HG03342 (cell line): ENCODE results near the gene CHD3.

ENCODE experiments used
- ATAC-seq: cut with Tn5 transposase; IDR thresholded peaks from one replicate; pipeline ENCODE4 v1.9.1; 2021; ENCODE audit warnings: mild to moderate bottlenecking, moderate library complexity; ENCODE audit not compliant: unreplicated experiment

Gene CHD3

DNA sequence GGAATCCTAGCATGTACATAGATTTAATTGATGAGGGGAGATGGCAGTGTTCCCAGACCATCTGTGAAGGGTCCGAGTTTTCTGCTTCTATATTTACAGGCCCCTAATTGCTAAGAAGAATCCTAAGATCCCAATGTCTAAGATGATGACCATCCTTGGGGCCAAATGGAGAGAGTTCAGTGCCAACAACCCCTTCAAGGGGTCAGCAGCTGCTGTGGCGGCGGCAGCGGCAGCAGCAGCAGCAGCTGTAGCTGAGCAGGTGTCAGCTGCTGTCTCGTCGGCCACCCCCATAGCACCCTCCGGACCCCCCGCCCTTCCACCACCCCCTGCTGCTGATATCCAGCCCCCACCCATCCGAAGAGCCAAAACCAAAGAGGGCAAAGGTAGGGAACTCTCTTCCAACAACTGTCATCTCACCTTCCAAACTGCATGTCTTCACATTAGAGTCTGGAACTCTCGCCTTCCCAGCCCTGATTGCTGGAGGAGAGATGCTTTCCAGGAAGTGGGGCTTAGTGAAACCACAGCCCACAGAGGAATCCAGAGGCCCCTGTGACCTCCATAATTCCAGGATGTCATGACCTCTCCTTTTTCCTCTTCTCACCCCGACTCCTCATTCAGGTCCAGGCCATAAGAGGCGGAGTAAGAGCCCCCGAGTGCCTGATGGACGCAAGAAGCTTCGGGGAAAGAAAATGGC, 4.7 kb downstream of the CHD3 start:
- ATAC-seq: no peak

DNA sequence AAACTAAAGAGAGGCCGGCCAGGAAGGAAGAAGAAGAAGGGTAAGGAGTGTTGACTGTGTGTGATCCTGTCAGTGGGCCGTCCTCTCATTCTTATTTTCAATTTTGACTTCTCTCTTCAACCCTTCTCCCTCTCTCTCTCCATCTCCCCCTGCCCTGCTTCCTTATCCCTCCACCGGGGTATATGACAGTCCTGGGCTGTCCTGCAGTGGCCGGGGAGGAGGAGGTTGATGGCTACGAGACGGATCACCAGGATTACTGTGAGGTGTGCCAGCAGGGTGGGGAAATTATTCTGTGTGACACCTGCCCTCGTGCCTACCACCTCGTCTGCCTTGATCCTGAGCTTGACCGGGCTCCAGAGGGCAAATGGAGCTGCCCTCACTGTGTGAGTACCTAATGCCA, 5.6 kb downstream of the CHD3 start:
- no peak for ATAC-seq

DNA sequence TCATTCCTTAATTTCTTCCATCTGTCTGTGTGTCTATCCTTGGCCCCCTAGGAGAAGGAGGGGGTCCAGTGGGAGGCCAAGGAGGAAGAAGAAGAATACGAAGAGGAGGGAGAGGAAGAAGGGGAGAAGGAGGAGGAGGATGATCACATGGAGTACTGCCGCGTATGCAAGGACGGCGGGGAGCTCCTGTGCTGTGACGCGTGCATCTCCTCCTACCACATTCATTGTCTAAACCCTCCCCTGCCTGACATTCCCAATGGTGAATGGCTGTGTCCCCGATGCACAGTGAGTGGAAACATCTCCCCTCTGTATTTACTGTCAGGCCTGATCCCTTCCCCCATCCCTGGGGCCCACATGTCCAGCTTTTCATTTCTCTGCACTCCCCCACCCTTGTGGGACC, 6.3 kb downstream of the CHD3 start:
- no peak for ATAC-seq

GRCh38 chr17:7897090-7897489, 8.5 kb downstream of the CHD3 start:
- no peak for ATAC-seq

GRCh38 chr17:7897773-7898172, 9.2 kb downstream of the CHD3 start:
- ATAC-seq: no peak

DNA sequence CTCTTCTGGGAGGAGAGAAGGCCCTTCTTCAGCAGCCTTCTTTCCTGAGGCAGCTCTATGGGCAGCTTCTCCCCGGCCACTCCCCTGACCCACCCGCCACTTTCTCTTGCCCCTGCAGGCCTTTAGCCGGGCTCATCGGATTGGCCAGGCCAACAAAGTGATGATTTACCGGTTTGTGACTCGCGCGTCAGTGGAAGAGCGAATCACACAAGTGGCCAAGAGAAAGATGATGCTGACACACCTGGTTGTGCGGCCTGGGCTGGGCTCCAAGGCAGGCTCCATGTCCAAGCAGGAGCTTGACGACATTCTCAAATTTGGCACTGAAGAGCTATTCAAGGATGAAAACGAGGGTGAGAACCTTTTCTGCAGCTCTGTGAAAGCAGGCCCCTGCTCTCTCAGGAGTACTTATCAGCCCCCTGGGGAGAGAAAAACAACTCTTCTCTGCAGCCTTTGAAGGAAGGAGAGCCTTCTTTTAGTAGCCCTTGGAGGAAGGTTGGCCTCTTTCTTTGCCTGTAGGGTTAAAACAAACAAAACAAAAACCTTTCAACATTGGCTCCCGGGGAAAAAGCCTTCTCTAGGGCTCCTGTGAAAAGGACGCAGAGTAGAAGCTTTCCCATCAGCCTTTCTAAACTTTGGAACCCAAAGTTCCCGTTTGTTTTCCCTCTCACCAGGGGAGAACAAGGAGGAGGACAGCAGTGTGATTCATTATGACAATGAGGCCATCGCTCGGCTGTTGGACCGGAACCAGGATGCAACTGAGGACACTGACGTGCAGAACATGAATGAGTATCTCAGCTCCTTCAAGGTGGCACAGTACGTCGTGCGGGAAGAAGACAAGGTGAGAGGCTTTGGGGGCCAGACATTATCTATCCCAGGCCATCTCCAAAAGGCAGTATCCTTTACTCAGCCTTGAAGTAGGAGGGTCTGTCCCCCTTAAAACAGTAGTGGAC, 14.8 kb downstream of the CHD3 start:
- ATAC-seq: no peak

GRCh38 chr17:7909089-7909488, 20.5 kb downstream of the CHD3 start:
- no peak for ATAC-seq

- ATAC-seq: no peak
Measured at GRCh38 chr17:7910281-7910680, 21.7 kb downstream of the CHD3 start.

GRCh38 chr17:7910711-7911110, 22.1 kb downstream of the CHD3 start:
- ATAC-seq: no peak

- ATAC-seq: no peak
Measured at GRCh38 chr17:7911116-7911515, 22.5 kb downstream of the CHD3 start.

DNA sequence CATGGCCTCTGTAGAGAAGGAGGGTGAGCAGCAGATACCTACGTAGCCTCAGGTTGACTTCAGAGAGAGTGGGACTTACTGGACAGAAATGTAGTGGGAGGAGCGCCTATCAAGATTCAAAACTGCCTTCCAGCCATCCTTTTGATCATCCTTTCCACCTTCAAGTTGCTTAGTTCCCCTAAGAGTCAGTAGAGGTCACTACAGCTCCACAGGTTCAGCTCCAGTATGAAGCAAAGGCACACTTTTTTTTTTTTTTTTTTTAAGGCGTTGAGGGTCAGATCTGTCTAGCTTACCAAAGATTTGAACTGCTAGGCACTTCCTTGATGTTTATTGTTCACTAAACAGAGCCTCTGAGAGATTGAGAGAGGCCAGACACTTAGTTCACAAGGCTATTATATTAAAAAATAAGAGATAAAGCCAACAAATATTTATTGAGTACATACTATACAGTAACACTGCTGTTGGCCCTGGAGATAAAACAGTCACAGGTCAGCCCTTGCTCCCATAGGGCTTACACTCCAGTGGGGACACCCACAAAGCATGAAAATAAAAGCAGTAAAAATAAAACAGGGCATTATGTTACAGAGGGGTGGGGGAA, 24.4 kb downstream of the CHD3 start:
- ATAC-seq: no peak

DNA sequence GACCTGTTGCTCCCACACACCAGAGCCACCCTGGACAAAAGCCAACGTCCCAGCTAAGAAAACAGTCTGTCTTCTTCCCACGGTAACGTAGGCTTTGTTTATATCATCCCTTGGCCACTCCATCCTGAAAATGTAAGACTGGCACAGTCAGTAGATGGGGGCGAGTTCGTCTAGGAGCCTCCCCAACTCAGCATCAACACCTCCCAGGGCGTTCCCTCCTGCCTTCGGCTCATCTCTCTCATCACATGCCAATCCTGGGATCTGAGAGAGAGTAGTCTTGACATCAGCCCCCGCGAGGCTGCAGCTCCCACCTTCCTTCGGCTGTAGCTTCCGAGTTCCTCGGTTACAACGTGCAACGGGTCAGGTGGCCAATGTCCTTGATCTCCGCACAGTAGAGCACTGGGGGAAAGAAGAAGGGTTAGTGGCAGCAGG, 26.6 kb downstream of the CHD3 start:
- ATAC-seq: no peak

DNA sequence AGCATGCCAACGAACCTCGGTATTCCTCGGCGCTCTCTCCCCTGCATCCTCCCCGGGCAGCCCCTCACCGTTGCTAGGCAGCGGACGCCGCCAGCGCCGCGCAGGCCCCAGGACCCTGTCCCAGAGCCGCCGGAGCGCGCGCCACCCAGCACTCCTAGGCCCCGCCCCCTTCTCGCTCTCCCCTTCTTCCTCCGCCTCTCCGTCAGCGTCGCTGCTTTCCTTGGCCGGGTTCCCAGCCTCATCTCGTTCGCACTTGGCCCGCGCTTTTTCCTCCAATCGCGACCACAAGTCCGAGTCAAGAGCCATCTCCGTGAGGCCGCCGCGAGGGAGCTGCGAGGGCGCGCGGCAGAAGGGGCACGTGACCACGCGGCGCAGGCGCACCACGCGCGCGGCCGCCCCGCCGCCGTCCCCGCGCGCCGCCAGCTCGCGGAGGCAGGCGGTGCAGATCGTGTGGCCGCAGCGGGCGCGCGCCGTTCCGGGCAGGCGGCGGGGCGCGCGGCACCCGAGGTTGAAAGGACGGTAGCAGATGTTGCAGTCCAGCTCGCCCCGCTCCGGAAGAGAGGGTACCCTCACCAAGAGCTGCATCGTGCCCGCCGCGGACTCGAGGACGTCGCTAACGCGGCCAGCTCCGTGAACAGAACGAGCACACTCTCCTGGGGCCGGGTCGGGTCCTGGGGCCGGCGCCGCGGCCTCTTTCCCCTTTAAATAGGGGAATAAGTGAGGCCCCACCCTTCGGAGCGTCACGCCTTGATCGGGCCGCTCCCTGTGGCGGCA, 27.2 kb downstream of the CHD3 start, which contains the start of gene RNF227:
Gene RNF227, minus strand, starts transcription at position 679 of the 774 bp plus-strand sequence. Its CDS starts 94 bp downstream, at position 585.
- ATAC-seq: peak; percentile 67

- ATAC-seq: no peak
Measured at GRCh38 chr17:7916385-7916682, 27.7 kb downstream of the CHD3 start.

GRCh38 chr17:7916808-7917207, 28.2 kb downstream of the CHD3 start:
- ATAC-seq: no peak

DNA sequence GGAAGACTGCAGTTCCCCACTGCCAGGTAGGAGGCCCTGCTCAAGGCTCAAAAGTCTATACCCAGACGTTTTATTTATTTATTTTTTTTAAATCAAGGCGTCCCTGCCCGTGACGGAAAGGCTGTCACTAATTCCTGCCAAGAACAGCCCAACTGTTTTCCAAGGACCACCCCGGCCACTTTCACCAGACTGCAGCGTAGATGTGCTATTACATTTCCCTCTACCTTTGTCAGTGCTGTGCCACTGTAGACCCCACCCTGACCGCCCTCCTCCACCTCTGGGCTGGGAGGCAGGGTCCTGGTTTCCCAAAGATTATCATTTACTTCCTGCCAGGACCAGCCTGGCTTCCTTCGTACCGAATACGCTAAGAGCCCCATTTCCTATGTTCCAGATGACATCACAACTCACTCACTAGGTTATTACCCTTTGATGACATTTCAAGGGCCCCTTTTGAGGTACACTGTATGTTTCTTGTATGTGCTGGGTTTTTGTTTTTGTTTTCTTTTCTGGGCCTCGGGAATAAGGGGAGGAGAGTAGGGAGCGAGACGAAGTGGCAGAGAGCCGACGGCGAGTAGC, 33.8 kb downstream of the CHD3 start:
- ATAC-seq: no peak

DNA sequence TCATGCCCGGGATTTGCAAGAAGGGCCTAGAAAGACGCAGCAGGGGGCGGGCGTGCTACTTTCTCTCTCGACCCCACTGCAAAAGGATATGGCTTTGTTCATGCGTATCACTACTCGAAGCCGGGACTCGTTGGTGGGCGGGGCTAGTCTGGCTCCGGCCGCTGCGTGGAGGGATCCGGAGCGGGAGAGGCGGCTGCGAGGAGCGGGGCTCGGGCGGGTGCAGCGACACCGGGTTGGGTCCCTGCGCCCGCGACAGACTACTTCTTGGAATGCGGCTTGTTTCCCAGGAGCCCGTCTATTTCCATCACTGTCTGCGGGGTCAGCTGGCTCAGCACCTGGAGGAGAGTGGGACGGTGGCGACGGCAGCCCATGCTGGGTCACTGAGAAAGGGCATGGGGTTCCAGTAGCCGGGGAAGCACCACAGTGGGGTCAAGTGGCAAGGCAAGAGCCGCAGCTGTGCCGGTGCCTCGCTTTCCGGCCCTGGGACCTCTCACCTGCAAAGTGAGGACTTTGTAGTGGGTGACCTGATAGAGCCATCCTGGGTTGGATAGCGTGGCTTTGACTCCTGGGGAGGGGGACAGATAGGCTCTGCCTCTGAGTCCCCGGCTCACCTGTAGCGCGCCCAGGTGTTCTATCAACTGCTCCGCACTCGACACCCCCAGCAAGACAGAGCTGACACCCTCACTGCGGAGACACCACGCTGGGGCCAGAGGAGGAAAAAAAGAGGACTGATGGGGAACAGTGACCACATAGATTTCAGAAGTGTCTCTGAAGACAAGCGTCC, 34.4 kb downstream of the CHD3 start:
- ATAC-seq: no peak

DNA sequence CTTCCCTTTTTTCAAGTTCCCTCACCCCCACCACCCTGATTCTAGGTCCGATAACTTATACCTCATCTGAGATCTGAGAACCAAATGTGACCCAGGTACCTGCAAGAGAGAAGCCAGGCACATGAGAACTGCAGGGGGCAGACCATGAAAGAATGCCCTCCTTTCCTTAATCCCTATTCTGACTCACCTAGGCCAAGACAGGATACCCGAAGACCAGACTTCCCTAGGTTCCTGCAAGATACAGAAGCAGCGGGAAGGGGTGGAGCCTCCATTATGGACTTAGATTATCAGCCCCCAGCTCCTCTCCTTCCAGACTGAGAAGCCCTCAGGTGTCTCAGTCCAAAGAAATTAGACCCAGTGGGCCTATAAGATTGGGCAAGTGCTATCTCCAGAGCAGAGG, 39.0 kb downstream of the CHD3 start:
- no peak for ATAC-seq

DNA sequence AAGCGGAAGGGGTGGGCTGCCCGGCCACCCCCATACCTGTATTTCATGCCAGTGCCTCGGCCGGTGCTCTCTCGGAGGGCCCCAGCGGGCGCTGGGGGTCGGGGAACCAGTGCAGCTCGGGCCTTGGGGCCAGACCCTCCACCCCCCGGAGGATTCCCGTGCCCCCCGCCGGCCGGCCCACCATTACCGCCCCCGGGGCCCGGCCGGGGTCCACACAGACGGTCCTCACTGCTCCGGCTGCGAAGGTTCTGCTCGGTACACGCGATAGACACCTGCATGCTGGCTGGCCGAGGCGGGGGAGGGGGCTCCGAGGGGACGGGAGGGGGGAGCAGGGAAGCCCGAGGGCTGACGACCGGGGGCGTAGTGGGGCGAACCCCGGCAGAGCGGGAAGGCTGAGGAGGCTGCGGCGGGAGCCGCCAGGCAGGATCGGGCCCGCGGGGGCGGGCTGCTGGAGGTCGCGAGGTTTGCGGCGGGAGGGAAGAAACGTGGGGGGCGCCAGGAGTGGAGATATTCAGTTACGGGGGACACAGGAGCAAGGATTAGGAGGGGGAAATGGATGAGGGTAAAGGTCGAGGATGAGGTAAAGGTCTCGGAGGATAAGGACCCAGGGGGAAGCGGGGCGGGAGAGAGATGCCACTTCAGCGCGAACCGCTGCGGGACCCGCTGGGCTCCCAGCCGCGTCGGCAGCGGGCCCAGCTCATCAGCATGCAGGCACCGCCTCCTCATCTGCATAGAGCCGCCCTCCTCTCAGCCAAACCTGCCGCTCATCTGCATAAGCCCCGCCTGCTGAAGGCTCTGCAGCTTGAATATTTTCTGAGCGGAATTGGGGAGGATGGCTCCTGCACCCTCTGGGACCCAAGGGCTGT, 40.8 kb downstream of the CHD3 start, which contains the start of gene KCNAB3:
Gene KCNAB3, minus strand, starts transcription at position 699 of the 866 bp plus-strand sequence. Its CDS starts 421 bp downstream, at position 278.
- no peak for ATAC-seq
